B cell (primary cell): ENCODE data around the gene RTP1. TPM values are rescaled to one million over a fixed set of nuclear protein-coding genes. Genes with fewer than 3 reads are reported as not detected.

Experiments used
- ATAC-seq: fragments of 200-7000 bp; cut with Tn5 transposase; one replicate; pipeline ENCODE4 v1.10.0; 2021; ENCODE audit warnings: low read depth, mild to moderate bottlenecking, moderate number of reproducible peaks, moderate library complexity
- CTCF ChIA-PET: fragments of 350-600 bp; sonication (Branson Sonifier 250); formaldehyde crosslinking; loops from one replicate; lab custom pipeline; 2021; ENCODE audit warnings: antibody characterized with exemption, inconsistent platforms; lab: Charles Lee
- POLR2A ChIA-PET: fragments of 350-600 bp; sonication (Branson Sonifier 250); formaldehyde crosslinking; loops from one replicate; lab custom pipeline; 2021; ENCODE audit warnings: antibody characterized with exemption; lab: Charles Lee
- DNase-seq: peaks from one replicate; pipeline ENCODE4 v3.0.0; 2013
- H2AFZ ChIP-seq: 2 replicates; pipeline ENCODE4 v1.6.1; 2012; ENCODE audit warnings: mild to moderate bottlenecking, low read depth, low read length; ENCODE audit not compliant: insufficient read depth, poor library complexity, severe bottlenecking
- H3K27ac ChIP-seq, 2 donors: 1 replicate in 1 of 2; 2 replicates in 1 of 2; pipeline ENCODE4 v1.5.1; 2012 to 2013; ENCODE audit warnings: low read length in 2 of 2, mild to moderate bottlenecking in 2 of 2, moderate library complexity in 1 of 2
- H3K27me3 ChIP-seq, 4 experiments: fragments of 200-600 bp in 1 of 4; sonication (generic) in 1 of 4; replicated peaks in 1 of 4; 1 replicate in 2 of 4; 2 replicates in 2 of 4; pipeline versions ENCODE4 v1.6.1 to v1.7.0; 2013 to 2016; ENCODE audit warnings: low read length in 3 of 4, mild to moderate bottlenecking in 2 of 4, mixed read lengths in 1 of 4, moderate library complexity in 1 of 4; ENCODE audit not compliant: insufficient read depth in 4 of 4, control insufficient read depth in 3 of 4; ENCODE audit errors: control extremely low read depth in 1 of 4
- H3K36me3 ChIP-seq, 2 experiments: replicated peaks in 1 of 2; 1 replicate in 1 of 2; 2 replicates in 1 of 2; pipeline versions ENCODE4 v1.6.1 to v1.7.1; 2013; ENCODE audit warnings: low read length in 1 of 2; ENCODE audit not compliant: insufficient read depth in 2 of 2, control insufficient read depth in 1 of 2; ENCODE audit errors: control extremely low read depth in 1 of 2, extremely low read depth in 1 of 2
- H3K4me1 ChIP-seq, 2 donors: fragments of 200-600 bp in 1 of 2; sonication (generic) in 1 of 2; 1 replicate in 1 of 2; 2 replicates in 1 of 2; pipeline versions ENCODE4 v1.5.1 to v1.6.1; 2013 to 2017; ENCODE audit warnings: low read length in 2 of 2; ENCODE audit not compliant: control insufficient read depth in 2 of 2, insufficient read depth in 2 of 2
- H3K4me2 ChIP-seq: replicated peaks from 2 replicates; pipeline ENCODE3; 2012; ENCODE audit warnings: mild to moderate bottlenecking, low read depth, low read length; ENCODE audit not compliant: poor library complexity, severe bottlenecking
- H3K4me3 ChIP-seq, 5 experiments: fragments of 200-600 bp in 1 of 5; sonication (generic) in 1 of 5; 1 replicate in 3 of 5; 2 replicates in 2 of 5; pipeline versions ENCODE4 v1.5.1 to v1.7.0; 2011 to 2016; ENCODE audit warnings: low read length in 4 of 5, mild to moderate bottlenecking in 4 of 5, low read depth in 2 of 5, control low read depth in 1 of 5, moderate library complexity in 1 of 5; ENCODE audit not compliant: insufficient read depth in 1 of 5; ENCODE audit errors: control extremely low read depth in 1 of 5, extremely low read depth in 1 of 5
- H3K79me2 ChIP-seq: fragments of 200-600 bp; sonication (generic); one replicate; pipeline ENCODE4 v1.6.0; 2016; ENCODE audit warnings: low read length; ENCODE audit not compliant: control insufficient read depth, insufficient read depth
- H3K9ac ChIP-seq: fragments of 200-600 bp; sonication (generic); 2 replicates; pipeline ENCODE4 v1.6.1; 2017; ENCODE audit warnings: mild to moderate bottlenecking, low read length, moderate library complexity
- H3K9me3 ChIP-seq, 3 donors: one replicate each; pipeline versions ENCODE4 v1.6.1 to v1.7.1; 2013; ENCODE audit warnings: low read length in 2 of 3; ENCODE audit not compliant: control insufficient read depth in 2 of 3, insufficient read depth in 1 of 3; ENCODE audit errors: control extremely low read depth in 1 of 3
- H4K20me1 ChIP-seq: 2 replicates; pipeline ENCODE4 v1.6.0; 2012; ENCODE audit warnings: mild to moderate bottlenecking, low read length; ENCODE audit not compliant: insufficient read depth, control insufficient read depth, poor library complexity, severe bottlenecking
- H3K27ac Mint-ChIP-seq: one replicate; pipeline ENCODE4 v1.8.0; 2021; ENCODE audit warnings: mixed read lengths
- H3K27me3 Mint-ChIP-seq: one replicate; pipeline ENCODE4 v1.8.0; 2021; ENCODE audit warnings: mixed read lengths
- H3K4me1 Mint-ChIP-seq: one replicate; pipeline ENCODE4 v1.8.0; 2021; ENCODE audit warnings: mixed read lengths
- H3K4me3 Mint-ChIP-seq: one replicate; pipeline ENCODE4 v1.8.0; 2021; ENCODE audit warnings: mixed read lengths
- H3K9me3 Mint-ChIP-seq: one replicate; pipeline ENCODE4 v1.8.0; 2022; ENCODE audit warnings: mixed read lengths; ENCODE audit not compliant: insufficient read depth
- EZH2 ChIP-seq: IDR thresholded peaks from 2 replicates; pipeline ENCODE4 v1.6.1; 2012; ENCODE audit warnings: borderline replicate concordance, low read depth, mild to moderate bottlenecking, moderate library complexity, low read length; ENCODE audit not compliant: insufficient read depth, poor library complexity, severe bottlenecking
- WGBS: methylation state at CpG from one replicate; pipeline ENCODE4 v1.1.5; 2013; ENCODE audit warnings: missing lambda C conversion rate; ENCODE audit not compliant: insufficient coverage; 5-methylcytosine and 5-hydroxymethylcytosine counted together
- intact Hi-C: fragments of 100-400 bp; cut with micrococcal nuclease; formaldehyde crosslinking; loops from one replicate; pipeline ENCODE4 v1.10.0; 2022
- polyA plus RNA-seq: library from polyadenylated mRNA; depleted of rRNA; stranded (reverse); fragments of >200 nt; gene quantifications from 2 replicates; pipeline ENCODE4 v1.2.3, GENCODE V29; 2012
- total RNA-seq, 2 donors: library from RNA; stranded (reverse); fragments of 120-200 nt in 1 of 2; gene quantifications; 1 replicate in 1 of 2; 2 replicates in 1 of 2; pipeline versions ENCODE4 v1.2.3 to v1.2.4, GENCODE V29; 2013 to 2022
- TF ChIP-seq, protein P1 (sequence below): fragments of 200-600 bp; IDR thresholded peaks from one replicate; pipeline ENCODE4 v1.8.0; 2022; ENCODE audit warnings: antibody characterized with exemption, mild to moderate bottlenecking

RTP1 gene
- total and polyA plus RNA-seq, 2 donors (not counting 1 experiment from before 2014, with no cell fraction given): not detected

DNA sequence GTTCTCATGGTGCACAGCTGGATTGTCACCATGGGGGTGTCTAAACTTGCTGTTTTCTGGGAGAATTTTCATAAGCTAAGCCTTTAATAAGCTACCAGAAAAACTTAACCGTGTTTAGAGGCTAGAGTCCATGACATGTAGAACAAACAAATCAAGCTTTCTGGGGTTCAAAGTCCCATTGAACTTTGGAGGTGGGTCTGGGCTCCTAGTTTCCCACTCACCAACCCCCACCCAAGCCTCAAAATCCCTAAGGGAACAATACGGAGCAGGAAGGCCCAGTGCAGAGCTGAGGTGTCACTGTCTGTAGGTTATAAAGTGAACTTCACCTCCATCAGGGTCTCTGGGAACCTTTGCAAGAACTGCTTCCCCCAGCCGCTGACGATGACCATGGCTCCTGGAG lies 25.5 kb downstream of the RTP1 start:
- Histone ChIP-seq H3K27me3 (peaks cover 0 to 10% (median 0%) of the 10 kb centered on the region in 4 experiments), H3K36me3 (no peaks in the 10 kb centered on the region), H3K9ac (no peak overlapping the region), H3K79me2 (no peaks in the 10 kb centered on the region), H3K27ac (no peak overlapping the region), H3K4me3 (no peak overlapping the region), H3K4me2 (no peak overlapping the region), H3K4me1 (no peaks in the 10 kb centered on the region), H3K9me3 (no peaks in the 10 kb centered on the region), H4K20me1 (no peaks in the 10 kb centered on the region), H2AFZ (no peak overlapping the region)
- H3K4me3 Mint-ChIP-seq: no peak overlapping the region
- no peaks in the 10 kb centered on the region for H3K4me1 Mint-ChIP-seq
- ChIA-PET POLR2A (no interaction called here), CTCF (interaction anchor here (0.6 to 1.7 kb wide), 4 partner anchors 11 to 491 kb away, joined by 3 to 6 read pairs (median 3); no protein-coding TSS in a partner anchor)
- no peak for TF ChIP-seq EZH2
- TF ChIP-seq, protein P1, sequence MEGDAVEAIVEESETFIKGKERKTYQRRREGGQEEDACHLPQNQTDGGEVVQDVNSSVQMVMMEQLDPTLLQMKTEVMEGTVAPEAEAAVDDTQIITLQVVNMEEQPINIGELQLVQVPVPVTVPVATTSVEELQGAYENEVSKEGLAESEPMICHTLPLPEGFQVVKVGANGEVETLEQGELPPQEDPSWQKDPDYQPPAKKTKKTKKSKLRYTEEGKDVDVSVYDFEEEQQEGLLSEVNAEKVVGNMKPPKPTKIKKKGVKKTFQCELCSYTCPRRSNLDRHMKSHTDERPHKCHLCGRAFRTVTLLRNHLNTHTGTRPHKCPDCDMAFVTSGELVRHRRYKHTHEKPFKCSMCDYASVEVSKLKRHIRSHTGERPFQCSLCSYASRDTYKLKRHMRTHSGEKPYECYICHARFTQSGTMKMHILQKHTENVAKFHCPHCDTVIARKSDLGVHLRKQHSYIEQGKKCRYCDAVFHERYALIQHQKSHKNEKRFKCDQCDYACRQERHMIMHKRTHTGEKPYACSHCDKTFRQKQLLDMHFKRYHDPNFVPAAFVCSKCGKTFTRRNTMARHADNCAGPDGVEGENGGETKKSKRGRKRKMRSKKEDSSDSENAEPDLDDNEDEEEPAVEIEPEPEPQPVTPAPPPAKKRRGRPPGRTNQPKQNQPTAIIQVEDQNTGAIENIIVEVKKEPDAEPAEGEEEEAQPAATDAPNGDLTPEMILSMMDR: no peak
- intact Hi-C loops: no loop called here
- 100% methylated on average over 2 of the region's 4 CpGs for WGBS
- DNase-seq (no peak), ATAC-seq (no peak)
- H3K27ac Mint-ChIP-seq: no peak overlapping the region
- peaks cover 40% of the 10 kb centered on the region for H3K27me3 Mint-ChIP-seq
- no peaks in the 10 kb centered on the region for H3K9me3 Mint-ChIP-seq

DNA sequence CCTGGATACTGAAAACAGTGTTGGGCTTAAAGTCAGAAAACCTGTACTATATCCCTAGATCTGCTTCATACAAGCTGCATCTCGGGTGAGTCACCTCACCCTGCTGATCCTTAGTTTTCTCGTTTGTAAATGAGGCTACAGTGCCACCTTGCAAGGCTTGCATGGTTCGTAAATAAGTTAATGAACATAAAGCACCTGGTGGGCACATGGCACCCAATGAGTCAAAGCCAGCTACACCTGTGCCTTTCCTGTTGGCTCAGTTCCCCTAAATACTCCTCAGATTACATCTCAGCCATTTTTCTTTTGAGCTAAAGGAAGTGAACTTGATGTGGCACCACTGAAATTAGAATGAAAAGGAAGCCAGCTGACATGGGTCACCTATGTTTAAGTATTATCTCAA lies 26.5 kb downstream of the RTP1 start:
- Histone ChIP-seq H2AFZ (no peak overlapping the region), H3K4me2 (no peak overlapping the region), H3K4me1 (no peaks in the 10 kb centered on the region), H3K27ac (no peak overlapping the region), H3K9ac (no peak overlapping the region), H3K4me3 (no peak overlapping the region), H4K20me1 (no peaks in the 10 kb centered on the region), H3K79me2 (no peaks in the 10 kb centered on the region), H3K36me3 (no peaks in the 10 kb centered on the region), H3K9me3 (no peaks in the 10 kb centered on the region), H3K27me3 (peaks cover 0 to 10% (median 3%) of the 10 kb centered on the region in 4 experiments)
- ATAC-seq (no peak), DNase-seq (no peak)
- peaks cover 37% of the 10 kb centered on the region for H3K27me3 Mint-ChIP-seq
- no peaks in the 10 kb centered on the region for H3K9me3 Mint-ChIP-seq
- TF ChIP-seq, protein P1: no peak
- no peak for TF ChIP-seq EZH2
- ChIA-PET CTCF (interaction anchor here (1.0 to 1.7 kb wide), 3 partner anchors 93 to 490 kb away, joined by 3 to 6 read pairs (median 4); no protein-coding TSS in a partner anchor), POLR2A (no interaction called here)
- intact Hi-C loops: no loop called here
- H3K4me1 Mint-ChIP-seq: no peaks in the 10 kb centered on the region
- H3K4me3 Mint-ChIP-seq: no peak overlapping the region
- WGBS: 70% methylated on average over 2 of the region's 3 CpGs
- H3K27ac Mint-ChIP-seq: no peak overlapping the region
